GM12873 (cell line): Measurements from ENCODE around the gene RAP1GAP.

ENCODE experiments used
- CTCF ChIP-seq: IDR thresholded peaks from 2 replicates; pipeline ENCODE4 v1.5.1; 2012; ENCODE audit warnings: low read depth, mild to moderate bottlenecking, moderate library complexity, low read length, control low read depth; ENCODE audit not compliant: insufficient read depth; ENCODE audit errors: missing control alignments

The RAP1GAP gene

GRCh38 chr1:21594501-21594900 lies 74.7 kb downstream of the RAP1GAP start:
- TF ChIP-seq CTCF: no peak

- no peak for TF ChIP-seq CTCF
These were observed 75.9 kb downstream of the RAP1GAP start for GRCh38 chr1:21593231-21593630.

GRCh38 chr1:21592086-21592865 lies 76.9 kb downstream of the RAP1GAP start:
- no peak for TF ChIP-seq CTCF

GRCh38 chr1:21590934-21591333 lies 78.2 kb downstream of the RAP1GAP start:
- no peak for TF ChIP-seq CTCF

- no peak for TF ChIP-seq CTCF
These were observed 78.9 kb downstream of the RAP1GAP start for GRCh38 chr1:21590126-21590880.

- TF ChIP-seq CTCF: no peak
These were observed 79.5 kb downstream of the RAP1GAP start for GRCh38 chr1:21589618-21590017.

GRCh38 chr1:21587602-21587953 lies 81.6 kb downstream of the RAP1GAP start:
- TF ChIP-seq CTCF: no peak
